Lower leg skin (tissue), 3 donors: ENCODE data around the gene ZNF280B.

Source experiments
- POLR2A ChIP-seq, 2 donors: fragments of 450-650 bp; IDR thresholded peaks; one replicate each; pipeline ENCODE4 v1.6.1; 2016 to 2017; ENCODE audit warnings: antibody characterized with exemption in 2 of 2, mild to moderate bottlenecking in 1 of 2, moderate library complexity in 1 of 2
- TF ChIP-seq, protein P1 (sequence below), 3 donors: fragments of 450-650 bp; IDR thresholded peaks; one replicate each; pipeline ENCODE4 v1.5.1; 2016; ENCODE audit warnings: antibody characterized with exemption in 3 of 3, mild to moderate bottlenecking in 3 of 3, moderate library complexity in 2 of 3

- TF ChIP-seq, protein P1, sequence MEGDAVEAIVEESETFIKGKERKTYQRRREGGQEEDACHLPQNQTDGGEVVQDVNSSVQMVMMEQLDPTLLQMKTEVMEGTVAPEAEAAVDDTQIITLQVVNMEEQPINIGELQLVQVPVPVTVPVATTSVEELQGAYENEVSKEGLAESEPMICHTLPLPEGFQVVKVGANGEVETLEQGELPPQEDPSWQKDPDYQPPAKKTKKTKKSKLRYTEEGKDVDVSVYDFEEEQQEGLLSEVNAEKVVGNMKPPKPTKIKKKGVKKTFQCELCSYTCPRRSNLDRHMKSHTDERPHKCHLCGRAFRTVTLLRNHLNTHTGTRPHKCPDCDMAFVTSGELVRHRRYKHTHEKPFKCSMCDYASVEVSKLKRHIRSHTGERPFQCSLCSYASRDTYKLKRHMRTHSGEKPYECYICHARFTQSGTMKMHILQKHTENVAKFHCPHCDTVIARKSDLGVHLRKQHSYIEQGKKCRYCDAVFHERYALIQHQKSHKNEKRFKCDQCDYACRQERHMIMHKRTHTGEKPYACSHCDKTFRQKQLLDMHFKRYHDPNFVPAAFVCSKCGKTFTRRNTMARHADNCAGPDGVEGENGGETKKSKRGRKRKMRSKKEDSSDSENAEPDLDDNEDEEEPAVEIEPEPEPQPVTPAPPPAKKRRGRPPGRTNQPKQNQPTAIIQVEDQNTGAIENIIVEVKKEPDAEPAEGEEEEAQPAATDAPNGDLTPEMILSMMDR (IDR thresholded peaks at IDR 0.05), result no peak
- TF ChIP-seq POLR2A (IDR thresholded peaks at IDR 0.05), result no peak
Measured at GRCh38 chr22:22527312-22527711, 18.8 kb upstream of the ZNF280B start.
